ENCODE data around the gene FKBP2.
A peak's percentile ranks its signal among the peaks of the same experiment; 100 is the strongest.

FKBP2 gene

DNA sequence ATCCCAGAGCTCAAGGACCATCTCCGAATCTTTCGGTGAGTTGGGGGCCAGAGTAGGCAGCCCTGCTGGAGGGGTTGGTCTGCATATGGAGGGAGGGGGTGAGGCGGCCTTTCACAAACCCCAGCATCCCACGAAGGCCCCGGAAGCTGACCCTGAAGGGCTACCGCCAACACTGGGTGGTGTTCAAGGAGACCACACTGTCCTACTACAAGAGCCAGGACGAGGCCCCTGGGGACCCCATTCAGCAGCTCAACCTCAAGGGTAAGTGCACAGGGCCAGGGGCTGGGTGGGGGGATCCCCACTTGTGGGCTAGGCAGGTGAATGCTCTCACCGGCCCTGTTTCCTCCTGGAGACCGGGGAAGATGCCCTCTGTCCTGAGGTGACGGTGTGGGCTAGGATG lies 21.1 kb upstream of the FKBP2 start:
- no peak for DNase-seq

DNA sequence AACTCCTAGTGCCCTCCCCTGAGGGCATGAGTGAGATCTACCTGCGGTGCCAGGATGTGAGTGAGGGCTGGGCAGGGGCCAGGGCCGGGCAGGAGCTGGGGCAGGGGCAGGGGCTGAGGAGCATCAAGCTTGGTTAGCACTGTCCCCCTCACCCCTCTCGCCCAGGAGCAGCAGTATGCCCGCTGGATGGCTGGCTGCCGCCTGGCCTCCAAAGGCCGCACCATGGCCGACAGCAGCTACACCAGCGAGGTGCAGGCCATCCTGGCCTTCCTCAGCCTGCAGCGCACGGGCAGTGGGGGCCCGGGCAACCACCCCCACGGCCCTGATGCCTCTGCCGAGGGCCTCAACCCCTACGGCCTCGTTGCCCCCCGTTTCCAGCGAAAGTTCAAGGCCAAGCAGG lies 20.6 kb upstream of the FKBP2 start:
- no peak for DNase-seq

DNA sequence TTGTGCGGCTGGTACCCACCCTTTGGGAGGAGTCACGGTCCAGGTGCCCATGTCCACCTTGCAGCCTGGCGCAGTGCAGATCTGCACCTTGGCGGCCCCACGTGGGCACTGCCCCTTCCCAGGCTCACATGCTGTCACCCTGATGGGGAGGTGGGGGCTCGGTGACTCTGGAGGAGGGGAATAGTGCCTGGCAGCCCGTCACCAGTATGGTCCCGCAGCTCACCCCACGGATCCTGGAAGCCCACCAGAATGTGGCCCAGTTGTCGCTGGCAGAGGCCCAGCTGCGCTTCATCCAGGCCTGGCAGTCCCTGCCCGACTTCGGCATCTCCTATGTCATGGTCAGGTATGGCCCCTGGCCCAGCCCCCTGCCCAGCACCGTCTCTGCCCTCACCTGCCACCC lies 20.1 kb upstream of the FKBP2 start:
- DNase-seq: no peak

DNA sequence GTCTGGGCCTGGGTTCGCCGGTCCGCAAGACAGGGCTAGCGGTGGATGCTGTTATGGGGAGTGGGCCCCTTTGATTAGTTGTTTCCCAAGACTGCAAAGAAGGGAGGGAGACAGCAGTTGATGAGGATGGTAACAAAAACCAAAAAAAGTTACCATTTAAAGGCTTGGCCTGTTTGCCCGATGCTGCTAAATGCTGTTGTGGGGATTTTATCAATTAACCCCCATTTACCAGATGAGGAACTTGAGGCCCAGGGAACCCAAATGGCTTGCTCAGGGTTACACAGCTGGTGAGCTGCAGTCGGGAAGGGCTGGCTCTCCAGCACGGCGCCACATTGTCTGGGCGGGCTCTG lies 18.3 kb upstream of the FKBP2 start:
- no peak for DNase-seq

DNA sequence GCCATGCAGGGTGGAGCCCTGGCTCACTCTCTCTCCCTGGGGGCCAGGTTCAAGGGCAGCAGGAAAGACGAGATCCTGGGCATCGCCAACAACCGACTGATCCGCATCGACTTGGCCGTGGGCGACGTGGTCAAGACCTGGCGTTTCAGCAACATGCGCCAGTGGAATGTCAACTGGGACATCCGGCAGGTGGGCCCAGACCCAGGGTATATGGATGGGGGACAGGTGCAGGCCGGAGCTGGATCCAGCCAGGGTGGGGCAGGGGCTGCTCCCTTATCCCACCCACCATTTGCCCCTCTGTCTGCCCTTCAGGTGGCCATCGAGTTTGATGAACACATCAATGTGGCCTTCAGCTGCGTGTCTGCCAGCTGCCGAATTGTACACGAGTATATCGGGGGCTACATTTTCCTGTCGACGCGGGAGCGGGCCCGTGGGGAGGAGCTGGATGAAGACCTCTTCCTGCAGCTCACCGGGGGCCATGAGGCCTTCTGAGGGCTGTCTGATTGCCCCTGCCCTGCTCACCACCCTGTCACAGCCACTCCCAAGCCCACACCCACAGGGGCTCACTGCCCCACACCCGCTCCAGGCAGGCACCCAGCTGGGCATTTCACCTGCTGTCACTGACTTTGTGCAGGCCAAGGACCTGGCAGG lies 17.8 kb upstream of the FKBP2 start:
- no peak for DNase-seq

DNA sequence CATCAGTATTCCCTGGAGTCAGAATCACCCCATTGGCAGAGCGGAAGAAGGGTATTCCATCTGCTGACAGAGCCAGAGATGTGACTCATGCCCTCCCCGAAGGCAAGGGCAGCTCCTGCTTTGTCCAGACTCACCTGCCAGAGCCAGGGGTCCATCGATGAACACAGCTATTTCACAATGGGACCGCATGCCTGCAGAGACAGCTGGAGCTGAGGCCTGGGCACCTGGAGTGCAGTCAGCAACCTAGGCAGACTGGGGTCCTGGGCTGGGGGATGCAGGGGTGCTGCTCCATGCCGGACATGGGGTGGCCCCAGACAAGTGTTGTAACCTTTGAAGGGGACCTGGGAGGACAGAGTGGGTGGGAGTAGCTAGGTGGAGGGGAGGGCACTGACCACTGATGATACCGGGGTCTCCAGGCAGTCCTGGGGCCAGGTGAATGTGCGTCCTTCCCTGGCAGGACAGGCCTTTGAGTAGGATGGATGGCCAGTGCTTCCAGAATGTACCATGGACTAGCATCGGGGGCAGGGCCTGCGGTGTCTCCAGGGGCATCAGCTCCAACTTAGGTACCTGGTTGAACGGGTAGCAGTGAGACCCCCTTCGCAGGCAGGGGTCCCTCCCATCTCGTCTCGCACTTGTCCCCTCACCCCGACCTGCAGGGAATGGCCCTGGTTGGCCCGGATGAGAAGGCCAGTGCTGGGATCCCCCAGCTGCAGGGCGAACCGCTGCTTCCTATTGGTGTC lies 16.6 kb upstream of the FKBP2 start:
- no peak for DNase-seq

DNA sequence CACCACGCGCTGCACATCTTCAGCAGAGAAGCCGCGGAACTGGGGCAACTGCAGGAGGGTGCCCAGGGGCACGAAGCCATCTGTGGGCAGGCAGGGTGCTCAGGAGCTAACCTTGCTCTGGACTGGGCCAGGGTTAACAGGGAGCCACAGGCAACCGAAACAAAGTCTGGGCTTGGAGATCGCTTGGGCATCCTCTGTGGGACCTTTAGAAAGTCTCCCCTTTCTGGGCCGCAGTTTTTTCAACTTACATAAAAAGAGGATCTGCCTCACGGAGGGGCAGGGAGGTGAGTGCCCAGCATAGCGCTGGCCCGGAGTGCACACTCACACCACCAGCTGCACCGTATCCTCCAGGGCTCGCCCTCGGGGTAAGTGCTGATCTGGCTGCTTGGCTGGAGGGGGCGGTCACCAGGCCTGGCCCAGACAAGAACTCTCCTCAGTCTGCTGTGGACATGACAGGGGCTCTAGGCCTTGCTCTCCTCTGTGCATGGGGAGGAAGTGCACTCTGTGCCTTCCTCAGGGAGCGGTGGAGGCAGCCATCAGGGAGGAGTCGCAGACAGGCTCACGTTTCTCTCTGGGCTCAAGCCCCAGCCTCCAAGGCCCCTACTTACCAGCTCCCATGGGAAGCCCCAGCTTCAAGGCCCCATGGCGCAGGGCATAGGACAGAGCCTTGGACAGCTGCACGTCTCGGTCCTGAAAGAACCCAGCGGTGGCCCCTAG lies 15.8 kb upstream of the FKBP2 start:
- no peak for DNase-seq

DNA sequence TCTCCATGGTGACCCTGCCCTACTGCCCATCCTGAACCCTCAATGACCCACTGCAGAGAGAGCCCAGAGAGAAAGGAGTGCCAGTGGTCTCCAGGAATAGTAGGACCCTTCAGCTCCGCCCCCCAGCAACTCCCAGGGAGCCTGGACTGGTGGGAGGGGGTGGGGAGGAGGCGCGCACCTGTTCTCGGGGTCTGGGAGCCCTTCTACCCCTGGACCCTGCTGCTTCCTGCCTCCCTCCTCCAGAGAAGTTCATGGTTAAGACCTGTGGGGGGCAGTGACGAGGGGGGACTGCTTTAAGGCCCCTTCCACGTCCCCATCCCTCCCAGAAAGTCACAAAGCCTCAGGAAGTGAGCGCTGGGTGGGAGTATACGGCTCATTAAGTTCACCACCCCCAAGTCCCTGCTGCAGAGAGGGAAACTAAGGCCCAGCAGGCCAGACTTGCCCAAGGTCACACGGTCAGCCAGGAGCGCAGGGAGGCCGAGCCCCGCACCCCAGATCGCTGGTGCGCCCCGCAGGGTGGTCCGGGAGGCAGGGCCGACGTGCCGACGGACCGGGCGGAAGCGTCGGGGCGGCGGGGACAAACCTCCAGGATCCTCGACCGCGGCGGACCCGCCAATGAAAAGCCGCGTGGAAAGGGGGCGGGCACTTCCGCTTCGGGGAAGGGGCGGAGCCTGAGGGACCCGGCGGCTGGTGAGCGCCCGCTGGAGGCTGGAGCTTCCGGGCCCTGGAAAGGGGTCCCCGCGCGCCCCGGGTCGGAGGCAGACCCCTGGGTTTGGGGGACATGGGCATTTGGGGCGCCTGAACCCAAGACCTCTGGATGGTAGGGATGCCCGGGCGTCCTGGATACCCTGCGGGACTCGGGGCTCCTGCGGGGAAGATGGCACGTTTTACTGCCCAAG lies 15.0 kb upstream of the FKBP2 start, which contains the start of the genes NUDT22 and TRPT1:
Gene NUDT22 (plus strand): TSS at position 667 of the 899 bp plus-strand sequence. CDS start 379 bp downstream, outside the sequence.
Gene TRPT1 (minus strand): TSS at position 579 of the 899 bp plus-strand sequence. CDS start 326 bp downstream, at position 253.
- peak; percentile 67 for DNase-seq

DNA sequence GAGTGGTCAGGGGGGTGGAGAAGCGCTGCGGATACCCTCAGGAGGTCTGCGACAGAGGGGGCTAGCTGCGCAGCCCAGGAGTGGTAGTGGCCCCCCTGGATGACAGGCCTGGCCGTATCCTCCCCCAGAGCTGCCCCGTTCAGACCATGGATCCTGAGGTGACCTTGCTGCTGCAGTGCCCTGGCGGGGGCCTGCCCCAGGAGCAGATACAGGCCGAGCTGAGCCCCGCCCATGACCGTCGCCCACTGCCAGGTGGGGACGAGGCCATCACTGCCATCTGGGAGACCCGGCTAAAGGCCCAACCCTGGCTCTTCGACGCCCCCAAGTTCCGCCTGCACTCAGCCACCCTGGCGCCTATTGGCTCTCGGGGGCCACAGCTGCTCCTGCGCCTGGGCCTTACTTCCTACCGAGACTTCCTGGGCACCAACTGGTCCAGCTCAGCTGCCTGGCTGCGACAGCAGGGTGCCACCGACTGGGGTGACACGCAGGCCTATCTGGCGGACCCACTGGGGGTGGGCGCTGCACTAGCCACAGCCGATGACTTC lies 14.3 kb upstream of the FKBP2 start:
- DNase-seq: no peak

DNA sequence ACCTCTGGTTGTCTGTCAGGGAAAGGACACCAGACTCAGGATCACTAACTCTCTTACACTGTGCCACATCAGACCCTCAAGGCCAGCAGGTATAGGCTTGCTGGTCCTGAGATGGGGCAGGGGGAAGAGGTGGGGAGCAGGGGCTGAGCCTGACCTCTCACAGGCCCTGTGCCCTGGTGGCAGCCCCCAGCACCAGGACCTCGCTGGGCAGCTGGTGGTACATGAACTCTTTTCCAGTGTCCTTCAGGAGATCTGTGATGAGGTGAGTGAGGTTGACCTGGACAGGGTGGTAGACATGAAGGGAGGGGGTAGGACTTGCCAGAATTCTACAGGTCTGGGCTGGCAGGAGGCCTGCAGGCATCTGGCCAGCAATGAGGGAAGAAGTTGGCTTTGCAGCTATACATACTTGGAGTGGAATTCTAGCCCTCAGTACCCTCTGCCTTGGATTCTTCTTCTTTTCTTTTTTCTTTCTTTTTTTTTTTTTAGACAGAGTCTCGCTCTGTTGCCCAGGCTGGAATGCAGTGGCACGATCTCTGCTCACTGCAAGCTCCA lies 13.4 kb upstream of the FKBP2 start:
- no peak for DNase-seq

DNA sequence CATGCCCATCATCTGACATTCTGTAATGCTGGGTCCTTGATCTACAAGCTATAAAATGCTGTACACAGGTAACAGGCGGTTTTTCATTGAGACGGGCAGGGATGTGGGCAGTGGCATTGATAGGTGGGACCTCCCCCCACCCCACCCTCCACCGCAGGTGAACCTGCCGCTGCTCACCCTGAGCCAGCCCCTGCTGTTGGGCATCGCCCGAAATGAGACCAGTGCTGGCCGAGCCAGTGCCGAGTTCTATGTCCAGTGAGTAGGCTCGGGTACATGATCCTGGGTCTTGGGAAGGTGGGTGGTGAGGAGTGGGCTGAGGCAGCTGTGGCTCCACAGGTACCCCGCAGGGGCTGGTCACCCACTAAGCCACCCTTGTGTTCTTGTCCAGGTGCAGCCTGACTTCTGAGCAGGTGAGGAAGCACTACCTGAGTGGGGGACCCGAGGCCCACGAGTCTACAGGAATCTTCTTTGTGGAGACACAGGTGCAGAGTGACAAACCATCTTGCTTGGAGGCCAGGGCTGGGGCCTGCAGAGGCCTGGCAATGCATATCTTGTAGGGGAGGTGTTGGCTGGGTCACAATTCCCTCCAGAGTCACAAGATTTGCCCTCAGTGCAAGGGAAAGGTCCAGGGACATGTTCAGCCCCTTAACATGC lies 11.7 kb upstream of the FKBP2 start:
- DNase-seq: no peak

DNA sequence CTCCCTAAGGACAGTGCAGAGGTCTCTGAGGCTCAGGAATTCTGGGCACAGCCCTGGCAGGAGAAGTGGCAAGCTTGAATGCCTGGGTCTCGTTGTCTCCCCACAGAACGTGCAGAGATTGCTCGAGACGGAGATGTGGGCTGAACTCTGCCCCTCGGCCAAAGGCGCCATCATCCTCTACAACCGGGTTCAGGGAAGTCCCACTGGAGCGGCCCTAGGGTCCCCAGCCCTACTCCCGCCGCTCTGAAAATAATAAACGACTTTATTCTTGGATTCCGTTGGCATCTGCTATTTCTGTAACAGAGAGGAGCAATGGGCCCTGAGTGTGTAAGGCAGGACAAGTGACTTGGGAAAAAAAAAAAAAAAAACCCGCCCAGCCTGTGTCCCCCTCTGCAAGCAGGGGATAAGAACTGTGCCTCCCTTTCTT lies 11.1 kb upstream of the FKBP2 start:
- DNase-seq: no peak

DNA sequence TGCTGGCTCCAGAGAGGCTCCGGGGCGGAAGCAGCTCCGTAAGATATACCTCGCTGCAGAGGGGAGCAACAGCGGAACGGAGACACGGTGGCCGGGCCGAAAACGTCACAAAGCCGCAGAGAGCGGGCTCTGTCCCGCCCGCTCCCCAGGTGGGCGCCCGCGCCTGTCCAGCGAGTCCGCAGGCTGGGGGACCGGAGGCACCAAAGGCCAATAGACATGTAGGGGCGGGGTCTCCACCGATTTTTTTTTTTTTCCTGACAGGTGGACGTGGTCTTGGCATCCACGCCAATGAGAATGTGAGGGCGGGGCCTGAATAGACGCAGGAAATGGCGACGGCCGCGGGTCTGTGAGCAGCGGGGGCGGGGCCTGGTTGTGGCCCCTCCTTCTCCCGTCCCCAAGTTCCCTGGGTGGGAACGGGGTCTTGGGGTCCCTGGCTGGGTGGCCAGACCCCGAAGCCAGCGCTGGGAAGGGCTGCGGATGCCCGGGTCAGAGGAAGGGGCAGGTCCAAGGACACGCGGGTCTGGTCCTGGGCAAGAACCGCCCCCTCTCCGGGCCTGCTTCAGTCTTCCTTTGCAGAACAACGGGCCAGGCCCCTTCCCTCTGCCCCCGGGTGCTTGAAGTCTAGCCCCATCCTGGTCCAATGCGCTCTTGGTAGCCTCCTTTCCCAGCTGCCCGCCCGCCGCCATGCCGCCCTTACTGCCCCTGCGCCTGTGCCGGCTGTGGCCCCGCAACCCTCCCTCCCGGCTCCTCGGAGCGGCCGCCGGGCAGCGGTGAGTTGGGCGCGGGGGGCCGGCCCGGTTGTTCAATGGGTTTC lies 10.5 kb upstream of the FKBP2 start, which contains the start of gene DNAJC4:
Gene DNAJC4 (plus strand): TSS at position 378 of the 814 bp plus-strand sequence. CDS start 307 bp downstream, at position 685.
- peak; percentile 92 for DNase-seq

DNA sequence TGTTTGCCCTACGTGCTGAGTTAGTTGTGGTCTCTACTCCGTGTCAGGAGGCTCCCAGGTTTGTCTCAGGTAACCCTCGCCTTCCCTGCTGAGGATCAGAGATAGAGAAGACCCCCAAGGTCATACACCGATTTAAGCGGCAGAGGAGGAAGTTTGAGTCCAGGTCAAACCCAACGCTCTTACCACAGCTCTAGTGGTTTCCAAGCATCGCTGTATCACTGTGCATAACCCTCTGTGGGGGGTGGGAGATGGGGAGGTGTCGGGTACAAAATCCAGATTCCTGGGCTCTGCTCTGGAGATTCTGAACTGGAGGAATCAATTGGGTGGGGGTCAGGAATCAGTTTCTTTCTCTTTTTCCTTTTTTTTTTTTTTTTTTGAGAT lies 9.9 kb upstream of the FKBP2 start:
- no peak for DNase-seq

DNA sequence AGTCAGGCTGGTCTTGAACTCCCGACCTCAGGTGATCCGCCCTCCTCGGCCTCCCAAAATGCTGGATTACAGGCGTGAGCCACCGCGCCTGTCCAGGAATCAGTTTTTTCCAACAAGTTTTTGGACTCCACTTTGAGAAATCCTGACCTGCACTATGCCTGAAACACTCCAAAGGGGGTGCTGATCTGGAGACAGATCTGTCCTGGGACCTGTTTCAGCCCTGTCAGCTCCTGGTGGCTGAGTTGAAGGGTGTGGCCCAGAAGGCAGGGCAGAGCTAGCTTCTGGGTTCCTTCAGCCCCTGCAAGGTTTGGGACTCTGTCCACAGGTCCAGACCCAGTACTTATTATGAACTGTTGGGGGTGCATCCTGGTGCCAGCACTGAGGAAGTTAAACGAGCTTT lies 9.3 kb upstream of the FKBP2 start:
- no peak for DNase-seq

DNA sequence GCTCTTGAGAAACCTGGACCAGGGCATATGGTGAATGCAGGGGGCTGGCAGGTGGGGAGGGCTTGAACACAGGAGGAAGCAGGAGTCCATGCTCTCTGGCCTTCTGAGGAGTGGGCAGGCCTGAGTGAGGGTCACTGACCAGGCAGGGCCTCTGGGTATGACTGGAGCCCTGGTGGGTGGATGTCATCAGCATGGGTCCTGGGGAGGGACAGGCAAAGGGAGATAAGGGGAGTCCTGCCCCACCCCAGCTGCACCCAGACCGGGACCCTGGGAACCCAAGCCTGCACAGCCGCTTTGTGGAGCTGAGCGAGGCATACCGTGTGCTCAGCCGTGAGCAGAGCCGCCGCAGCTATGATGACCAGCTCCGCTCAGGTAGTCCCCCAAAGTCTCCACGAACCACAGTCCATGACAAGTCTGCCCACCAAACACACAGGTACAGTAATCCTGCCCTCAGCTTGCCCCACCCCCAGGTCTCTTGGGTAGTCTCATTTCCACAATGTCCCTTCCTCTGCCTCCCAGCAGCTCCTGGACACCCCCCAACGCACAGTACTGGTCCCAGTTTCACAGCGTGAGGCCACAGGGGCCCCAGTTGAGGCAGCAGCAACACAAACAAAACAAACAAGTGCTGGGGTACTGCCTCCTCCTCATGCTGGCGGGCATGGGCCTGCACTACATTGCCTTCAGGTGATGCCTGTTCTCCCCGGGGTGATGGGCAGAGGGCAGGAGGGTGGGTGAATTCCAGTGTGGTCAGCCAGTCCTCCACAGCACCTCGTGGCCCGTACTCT lies 8.5 kb upstream of the FKBP2 start:
- DNase-seq: no peak

DNA sequence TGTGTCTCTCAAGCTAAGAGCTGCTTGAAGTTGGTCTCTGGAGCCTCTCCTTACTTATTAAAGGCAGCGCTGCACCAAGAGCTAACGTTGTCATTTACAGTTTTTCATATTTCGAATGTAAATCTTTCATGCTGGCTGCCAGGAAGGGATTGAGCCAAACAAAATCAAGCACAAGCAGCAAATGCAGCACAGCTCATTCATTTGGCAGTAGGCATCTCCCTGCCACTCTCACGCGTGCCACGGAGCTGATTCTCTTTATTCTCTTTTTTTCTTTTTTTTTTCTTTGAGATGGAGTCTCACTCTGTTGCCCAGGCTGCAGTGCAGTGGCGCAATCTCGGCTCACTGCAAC lies 8.0 kb upstream of the FKBP2 start:
- DNase-seq: no peak

DNA sequence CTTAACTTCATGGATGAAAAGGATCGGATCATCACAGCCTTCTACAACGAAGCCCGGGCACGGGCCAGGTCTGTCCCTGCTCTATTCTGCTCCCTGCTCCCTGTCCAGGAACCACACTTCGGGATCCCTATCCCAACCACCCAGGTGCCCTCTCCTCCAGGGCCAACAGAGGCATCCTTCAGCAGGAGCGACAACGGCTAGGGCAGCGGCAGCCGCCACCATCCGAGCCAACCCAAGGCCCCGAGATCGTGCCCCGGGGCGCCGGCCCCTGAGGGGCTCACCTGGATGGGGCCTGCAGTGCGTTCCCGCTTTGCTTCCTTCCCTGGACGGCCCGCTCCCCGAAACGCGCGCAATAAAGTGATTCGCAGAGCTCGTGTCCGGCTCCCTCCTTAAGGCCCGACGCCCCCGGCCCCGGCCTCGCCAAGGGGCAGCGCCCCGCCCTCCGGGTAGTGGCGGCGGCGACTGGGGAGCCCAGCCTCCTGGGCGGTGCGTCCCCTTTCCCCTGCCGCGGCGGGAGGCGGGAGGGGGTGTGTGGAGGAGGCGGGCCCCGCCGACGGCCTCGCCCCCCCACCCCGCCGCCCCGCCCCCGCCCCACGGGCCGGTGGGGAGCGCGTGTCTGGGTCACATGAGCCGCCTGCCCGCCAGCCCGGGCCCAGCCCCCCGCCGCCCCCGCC lies 6.8 kb upstream of the FKBP2 start, which contains the start of gene VEGFB:
Gene VEGFB (plus strand): TSS at position 672 of the 674 bp plus-strand sequence. CDS start 250 bp downstream, outside the sequence.
- DNase-seq: no peak

Data from NCI-H2107 (cell line).